Measurements from ENCODE around the gene LAMTOR5.
"Not testable (repeated sequence)": the region's sequence is repeated elsewhere in the genome, so short reads cannot be mapped to it uniquely, and the experiment has no call there.

LAMTOR5 gene

DNA sequence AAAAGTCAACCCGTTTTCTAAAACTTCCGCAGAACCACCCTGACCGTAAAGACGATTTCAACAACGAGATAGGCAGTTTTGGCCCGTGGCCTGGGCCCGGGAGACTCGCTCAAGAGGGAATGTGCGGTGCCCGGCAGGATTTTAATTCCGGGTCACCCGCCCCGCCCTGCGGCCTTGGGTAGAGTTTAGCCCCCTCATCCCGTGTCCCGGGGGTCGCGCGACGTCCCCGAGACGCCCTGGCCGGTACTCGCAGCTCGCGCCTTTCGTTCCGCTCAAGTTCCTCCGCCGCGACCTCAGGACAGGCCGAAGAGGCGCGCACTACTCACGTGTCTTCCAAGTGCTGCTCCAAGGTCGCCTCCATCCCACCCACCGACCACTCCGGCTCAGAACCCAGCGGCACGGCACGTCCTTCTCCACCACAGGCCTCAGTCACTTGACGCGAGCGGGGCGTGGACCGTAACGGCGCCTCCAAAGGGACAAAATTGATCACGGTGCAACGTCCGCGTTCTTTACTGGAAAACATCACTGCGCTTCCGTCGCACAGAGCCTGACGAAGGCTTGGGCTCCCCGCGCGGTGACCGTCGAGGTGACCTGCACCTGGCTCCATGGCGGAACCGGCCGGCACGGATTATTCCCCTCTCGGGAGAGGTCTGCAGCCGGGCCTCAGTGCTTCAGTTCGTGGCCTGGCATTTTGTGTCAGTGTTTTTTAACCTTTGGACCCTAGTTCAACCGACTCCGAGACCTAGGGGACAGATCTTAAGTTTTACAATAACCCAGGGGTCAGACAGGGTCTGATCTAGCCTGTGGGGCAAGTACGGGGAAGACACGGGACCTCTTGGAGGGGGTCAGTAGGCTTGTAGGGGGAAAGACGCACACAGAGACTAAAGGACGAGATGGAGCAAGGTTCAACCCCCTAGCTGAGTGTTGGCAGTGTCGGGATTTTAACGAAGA lies at the start of gene LAMTOR5:
Gene LAMTOR5, minus strand, starts transcription at position 435 of the 951 bp plus-strand sequence. Its CDS starts 74 bp downstream, at position 361.
- DNase-seq (ENCODE audit: low read depth in 2 of 2), result peak; percentile 81 to 85

DNA sequence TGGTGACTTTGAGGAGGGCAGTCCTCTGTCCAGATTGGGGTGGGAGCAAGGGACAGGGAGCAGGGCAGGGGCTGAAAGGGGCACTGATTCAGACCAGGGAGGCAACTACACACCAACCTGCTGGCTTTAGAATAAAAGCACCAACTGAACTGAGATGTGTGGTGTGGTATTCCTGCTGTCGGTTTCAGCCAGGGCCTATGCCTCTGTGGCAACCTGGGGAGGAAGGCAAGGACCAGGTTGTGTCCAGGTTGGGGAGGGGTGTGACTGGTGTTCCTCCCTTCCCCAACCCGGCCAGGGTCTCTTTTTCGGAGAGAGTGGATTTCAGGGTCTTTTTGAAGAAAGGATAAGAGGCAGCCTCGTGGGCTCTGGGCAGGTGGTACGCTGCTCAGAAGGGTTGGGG lies 49.7 kb upstream of the LAMTOR5 start:
- DNase-seq (ENCODE audit: low read depth in 2 of 2), result no peak

DNA sequence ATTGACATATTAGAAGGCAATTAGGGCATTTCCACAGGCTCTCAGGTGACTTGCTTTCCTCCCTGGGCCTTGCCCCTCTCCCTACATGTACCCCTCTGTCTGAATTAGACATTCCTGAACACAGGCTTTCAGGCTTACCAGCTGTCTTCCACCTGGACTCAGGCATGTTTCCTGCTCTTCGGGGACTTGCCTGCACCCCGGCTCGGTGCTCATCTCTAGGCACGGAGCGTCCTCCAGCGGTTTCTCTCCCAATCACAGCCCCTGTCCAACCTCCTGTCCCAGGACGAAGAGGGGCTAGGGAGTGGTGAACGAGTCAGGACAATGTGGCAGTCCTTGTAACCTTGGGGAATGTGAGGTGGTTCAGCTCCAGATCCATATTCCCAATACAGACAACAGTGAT lies 47.7 kb upstream of the LAMTOR5 start:
- no peak for DNase-seq (ENCODE audit: low read depth in 2 of 2)

DNA sequence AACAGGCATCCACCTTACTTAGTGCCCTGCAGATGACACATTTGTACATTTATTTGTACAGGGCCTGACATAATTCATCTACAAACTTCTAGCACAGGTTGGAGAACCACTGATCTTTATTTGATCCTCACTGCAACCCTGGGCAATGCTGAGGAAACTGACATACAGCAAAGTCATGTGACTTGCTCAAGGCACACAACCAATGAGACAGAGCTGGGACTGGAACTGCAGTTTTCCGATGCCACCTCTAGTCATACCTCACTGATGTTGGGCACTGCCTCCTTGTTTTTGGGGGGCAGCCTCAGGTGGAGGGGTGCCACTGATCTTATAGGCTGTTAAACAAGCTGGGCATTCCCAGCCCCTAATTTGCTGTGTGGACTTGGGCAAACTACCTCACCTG lies 46.8 kb upstream of the LAMTOR5 start:
- DNase-seq (ENCODE audit: low read depth in 2 of 2), result no peak

DNA sequence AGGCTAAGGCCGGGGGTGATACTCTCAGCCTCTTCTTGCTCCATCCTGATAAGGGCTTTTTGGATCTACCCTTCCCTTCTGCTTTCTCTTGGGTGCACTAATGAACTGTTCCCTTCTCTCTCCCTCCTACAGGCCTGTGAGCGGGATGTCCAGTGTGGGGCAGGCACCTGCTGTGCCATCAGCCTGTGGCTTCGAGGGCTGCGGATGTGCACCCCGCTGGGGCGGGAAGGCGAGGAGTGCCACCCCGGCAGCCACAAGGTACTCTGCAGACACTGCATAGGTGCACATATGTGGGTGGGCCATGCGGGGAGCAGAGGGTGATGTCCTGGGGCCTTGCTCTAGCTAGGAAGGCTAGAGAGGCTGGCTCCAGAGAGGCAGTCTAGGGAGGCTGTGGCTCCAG lies 46.3 kb upstream of the LAMTOR5 start:
- no peak for DNase-seq (ENCODE audit: low read depth in 2 of 2)

DNA sequence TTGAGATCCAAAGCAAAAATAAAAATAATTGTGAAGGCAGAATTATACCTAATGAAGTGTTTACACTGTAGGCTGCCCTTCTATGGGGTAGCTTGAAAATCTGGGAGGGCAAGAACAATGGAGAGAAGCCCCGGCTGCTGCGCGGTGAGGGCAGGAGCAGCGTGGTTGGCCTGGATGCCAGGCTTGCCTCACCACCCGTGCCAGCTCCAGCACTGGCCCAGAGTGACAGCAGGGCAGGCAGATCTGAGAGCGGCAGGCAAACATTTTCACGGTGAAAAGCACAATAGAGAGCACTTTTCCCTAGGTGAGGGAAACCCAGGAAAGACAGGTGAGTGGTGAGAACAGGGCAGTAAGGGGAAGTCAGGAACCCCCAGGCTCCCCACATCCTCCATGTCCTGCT lies 44.8 kb upstream of the LAMTOR5 start:
- DNase-seq (ENCODE audit: low read depth in 2 of 2), result no peak

DNA sequence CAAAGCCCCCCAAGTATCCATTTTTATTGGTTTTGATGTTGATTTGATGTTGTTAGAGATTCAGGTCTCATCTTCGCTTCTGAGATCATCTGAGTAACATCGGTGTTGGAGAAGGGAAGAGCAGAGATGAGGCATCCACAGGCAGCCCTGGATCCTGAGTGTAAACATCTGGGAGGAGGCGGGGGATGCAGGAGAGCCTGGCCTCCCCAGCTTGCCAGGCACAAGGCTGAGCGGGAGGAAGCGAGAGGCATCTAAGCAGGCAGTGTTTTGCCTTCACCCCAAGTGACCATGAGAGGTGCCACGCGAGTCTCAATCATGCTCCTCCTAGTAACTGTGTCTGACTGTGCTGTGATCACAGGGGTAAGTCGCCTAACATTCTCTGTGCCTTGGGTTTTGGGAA lies 43.4 kb upstream of the LAMTOR5 start, which contains the start of gene PROK1:
Gene PROK1, plus strand, starts transcription at position 221 of the 400 bp plus-strand sequence. Its CDS starts 68 bp downstream, at position 289.
- no peak for DNase-seq (ENCODE audit: low read depth in 2 of 2)

DNA sequence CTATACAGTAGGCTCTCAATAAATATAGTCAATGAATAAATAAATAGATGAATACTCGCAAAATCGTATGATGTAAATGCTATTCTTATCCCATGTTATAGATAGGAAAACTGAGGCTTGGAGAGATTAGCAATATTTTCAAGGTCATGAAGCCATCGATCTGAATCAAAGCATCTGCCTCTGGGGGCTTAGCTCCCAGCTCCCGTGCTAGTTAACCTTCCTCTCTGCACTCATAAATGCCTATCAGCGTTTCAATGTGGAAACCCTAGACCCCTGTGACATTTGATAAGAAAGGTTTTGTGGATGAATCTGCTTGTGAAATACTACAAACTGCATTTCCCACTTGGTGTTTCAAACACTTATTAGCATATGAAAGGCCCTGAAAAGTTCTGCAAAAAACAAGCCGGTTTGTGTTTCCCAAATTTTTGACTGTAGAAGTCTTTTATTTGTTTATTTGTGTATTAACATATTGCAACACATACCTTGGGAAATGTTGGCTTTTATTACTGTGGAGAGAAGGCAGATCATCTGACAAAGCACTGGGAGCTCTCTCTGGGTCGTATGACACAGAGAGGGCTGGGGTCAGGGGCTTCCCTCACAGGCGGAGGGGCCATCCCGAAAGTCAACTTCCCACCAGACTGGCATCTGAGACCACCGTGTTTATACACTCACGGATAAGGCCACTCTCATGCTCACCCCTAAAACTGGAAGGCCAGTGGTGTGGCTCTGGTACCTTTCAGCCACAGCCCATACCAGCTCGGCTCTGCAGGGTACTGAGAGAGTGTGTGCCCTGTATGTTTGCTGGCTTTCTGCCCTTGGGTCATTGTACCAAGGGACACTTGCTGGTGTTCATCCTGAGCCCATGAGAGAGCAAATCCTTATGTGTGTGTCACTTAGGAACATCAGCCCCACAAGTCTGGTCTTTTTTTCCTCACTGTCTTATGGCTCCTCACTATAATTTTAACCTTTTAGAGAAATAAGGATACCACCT lies 42.5 kb upstream of the LAMTOR5 start:
- DNase-seq (ENCODE audit: low read depth in 2 of 2), result no peak

DNA sequence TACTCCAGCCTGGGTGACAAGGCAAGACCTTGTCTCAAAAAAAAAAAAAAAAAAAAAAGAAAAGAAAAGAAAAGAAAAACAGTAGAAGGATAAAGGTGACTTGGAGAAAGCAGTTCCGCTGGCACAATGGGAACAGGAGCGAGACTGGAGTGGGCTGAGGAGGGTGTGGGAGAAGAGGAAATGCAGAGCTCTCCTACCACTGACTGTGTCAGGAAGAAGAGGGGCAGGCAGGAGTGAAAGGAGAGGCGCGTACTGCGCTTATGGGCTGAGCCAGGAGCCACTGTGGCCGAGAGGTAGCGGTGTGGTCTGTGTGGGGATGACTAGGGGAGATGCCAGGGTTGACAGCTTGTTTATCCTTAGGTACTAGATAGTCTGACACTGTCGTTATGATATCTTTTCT lies 37.1 kb upstream of the LAMTOR5 start:
- no peak for DNase-seq (ENCODE audit: low read depth in 2 of 2)

DNA sequence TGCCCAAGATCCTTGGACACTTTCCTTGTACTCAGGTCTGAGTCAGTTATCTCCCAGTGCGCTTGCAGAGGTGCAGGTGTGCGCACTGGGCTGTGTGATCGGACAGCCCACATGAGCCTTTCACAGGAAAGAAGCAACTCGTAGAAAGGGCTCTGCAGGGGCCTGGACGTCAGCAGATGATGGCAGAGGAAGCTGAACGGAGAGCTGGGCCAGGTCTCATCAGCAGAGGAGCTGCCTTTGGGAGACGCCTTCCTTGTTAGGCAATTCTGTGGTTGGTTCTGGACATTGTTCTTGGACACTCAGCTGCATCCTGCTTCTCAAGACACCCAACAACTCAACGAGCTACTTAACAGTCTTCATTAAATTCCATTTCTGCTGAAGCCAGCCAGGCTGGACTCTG lies 36.0 kb upstream of the LAMTOR5 start:
- no peak for DNase-seq (ENCODE audit: low read depth in 2 of 2)

DNA sequence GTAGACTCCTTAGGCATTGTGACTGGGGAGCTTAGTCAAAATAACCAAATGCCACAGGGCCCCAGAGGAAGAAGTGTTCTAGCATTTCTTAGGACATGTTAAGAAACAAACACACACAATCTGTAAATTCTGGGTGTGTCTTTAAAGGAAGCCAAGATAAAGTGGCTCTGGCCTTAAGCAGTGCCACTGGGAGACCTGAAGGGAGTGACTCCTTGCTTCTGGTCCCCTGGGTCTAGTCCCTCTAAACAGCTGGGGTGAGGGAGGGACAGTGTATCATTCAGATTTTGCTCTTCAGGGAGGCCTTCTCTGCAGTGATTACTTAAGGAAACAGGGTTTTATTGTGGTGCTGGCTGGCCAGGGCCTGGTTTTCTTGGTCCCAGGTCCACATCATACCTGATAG lies 34.4 kb upstream of the LAMTOR5 start:
- DNase-seq (ENCODE audit: low read depth in 2 of 2), result no peak

DNA sequence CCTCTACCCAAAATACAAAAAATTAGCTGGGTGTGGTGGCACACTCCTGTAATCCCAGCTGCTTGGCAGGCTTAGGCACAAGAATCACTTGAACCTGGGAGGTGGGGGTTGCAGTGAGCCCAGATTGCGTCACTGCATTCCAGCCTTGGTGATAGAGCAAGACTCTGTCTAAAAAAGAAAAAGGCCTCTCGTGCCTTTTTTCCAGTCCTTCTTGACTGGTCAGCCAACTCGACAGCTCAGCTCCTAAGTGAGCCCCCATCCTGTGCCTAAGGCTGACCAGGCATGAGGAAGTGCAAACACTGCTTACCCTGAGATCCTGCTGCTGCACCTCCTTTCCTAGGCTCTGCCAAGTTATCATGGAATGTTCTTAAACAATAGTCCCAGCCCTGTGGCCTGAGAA lies 33.4 kb upstream of the LAMTOR5 start:
- no peak for DNase-seq (ENCODE audit: low read depth in 2 of 2)

DNA sequence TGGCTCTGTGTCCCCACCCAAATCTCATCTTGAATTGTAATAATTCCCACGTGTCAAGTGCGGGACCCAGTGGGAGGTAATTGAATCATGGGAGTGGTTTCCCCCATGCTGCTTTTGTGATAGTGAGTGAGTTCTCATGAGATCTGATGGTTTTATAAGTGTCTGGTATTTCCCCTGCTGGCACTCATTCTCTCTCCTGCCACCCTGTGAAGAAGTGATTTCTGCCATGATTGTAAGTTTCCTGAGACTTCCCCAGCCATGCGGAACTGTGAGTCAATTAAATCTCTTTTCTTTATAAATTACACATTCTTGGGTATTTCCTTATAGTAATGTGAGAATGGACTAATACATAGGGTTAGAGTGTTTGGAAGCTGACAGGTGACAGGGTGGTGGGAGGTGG lies 32.4 kb upstream of the LAMTOR5 start:
- not testable (repeated sequence) for DNase-seq (ENCODE audit: low read depth in 2 of 2)

DNA sequence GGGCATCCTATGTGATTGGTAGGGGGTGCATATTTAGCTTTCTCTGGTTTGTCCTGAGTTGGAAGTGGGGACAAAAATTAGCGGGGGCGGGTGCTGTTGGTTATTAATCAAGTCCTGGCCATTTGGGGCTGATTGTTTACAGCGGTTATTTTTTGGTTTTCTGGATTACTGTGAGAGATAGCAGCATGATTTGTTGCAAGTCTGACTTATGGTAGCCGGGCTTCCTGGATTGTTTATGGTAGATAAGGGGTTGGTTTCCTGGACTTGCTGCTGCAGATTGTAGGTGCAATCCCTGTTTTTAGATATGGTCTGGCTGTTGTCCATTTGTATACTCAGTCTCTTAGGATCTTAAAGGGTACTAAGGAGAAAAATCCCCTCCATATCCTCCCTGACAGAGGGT lies 31.4 kb upstream of the LAMTOR5 start:
- no peak for DNase-seq (ENCODE audit: low read depth in 2 of 2)

DNA sequence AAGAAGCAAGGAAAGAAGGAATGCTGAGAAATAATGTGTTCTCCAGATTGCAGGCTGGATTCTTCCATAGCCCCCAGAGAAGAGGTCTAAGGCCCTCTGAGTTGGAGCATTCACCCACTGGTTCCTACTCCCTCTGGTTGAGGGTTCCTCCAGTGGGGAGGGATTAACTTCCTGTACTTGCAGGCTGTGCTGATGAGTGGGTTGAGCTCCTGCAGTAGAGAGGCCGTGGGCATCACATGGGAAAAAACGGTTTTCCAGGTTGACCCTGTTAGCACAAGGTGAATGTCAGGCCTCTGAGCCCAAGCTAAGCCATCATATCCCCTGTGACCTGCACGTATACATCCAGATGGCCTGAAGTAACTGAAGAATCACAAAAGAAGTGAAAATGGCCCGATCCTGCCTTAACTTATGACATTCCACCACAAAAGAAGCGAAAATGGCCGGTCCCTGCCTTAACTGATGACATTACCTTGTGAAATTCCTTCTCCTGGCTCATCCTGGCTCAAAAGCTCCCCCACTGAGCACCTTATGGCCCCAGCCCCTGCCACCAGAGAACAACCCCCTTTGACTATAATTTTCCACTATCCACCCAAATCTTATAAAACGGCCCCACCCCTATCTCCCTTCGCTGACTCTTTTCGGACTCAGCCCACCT lies 30.3 kb upstream of the LAMTOR5 start:
- not testable (repeated sequence) for DNase-seq (ENCODE audit: low read depth in 2 of 2)

DNA sequence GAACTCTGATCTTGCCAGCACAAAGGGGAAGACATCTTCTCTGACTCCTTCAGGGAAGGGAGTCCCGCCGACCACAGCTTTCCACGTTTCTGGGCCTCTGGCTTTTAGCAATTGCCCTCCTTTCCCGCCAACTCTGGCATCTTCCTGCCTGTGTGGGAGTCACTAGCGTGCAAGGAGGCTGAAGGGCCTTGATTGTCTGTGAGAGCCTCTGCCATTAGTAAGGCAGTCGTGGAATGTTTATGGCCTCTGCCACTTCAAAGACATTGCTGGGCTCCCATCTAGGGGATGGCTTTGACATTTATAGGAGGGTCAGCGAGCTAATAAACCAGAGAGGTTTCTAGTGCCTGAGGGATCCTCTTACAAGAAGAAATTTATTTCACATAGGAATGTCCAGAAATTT lies 29.1 kb upstream of the LAMTOR5 start:
- DNase-seq (ENCODE audit: low read depth in 2 of 2), result no peak

DNA sequence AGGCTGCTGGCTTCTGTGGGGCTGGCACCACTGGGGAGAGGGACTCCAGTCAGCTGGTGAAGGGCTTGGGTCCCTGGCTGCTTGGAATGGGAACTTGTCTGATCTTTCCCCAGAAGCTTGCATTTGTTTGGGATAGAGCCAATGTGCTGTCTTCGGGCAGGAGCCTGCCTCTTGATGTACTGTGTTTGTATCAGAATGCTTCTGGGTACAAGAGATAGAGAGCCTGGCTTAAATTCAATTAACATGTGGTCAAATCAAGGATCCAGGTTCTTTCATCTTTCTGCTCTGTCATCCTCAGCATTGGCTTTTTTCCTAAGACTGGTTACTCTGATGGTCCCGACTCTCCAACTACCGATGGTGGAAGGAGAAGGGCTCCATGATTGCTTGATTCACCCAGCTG lies 27.5 kb upstream of the LAMTOR5 start:
- no peak for DNase-seq (ENCODE audit: low read depth in 2 of 2)

DNA sequence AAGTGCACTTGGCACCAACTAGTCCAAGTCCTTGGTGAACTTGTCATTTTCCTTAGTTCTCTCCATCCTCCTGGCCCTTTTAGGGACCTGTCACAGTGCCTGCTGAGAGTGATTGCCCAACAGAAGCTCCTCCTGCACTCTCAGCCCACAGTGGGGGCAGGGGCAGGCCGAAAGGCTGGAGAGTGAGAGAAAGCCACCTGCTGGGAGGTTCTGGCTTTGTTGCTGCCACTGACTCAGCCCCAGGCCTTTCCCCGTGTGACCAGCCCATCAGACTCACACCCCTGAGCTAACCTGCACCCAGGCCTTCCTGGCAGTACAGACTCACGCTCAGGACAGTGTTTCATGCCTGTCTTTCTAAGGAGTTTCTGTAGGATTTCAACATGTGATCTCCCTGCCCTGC lies 26.3 kb upstream of the LAMTOR5 start:
- no peak for DNase-seq (ENCODE audit: low read depth in 2 of 2)

DNA sequence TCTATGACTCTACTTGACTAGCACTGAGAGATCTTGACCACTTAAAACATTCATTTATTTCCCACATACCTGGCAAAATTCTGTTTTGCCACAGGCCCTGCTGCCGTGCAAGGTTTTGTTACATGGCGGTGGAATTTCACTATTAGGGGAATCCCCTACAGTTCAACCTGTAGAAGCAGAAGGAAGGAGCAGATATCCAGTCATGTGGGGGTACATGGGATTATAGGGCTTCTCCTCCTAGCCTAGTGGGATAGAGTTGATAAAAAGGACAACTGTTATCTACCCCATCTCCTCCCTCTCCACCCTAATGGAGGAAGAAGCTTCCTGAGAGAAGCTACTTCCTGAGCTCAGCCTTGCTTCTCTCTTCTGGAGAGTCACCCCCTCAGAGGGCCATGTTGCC lies 25.7 kb upstream of the LAMTOR5 start:
- no peak for DNase-seq (ENCODE audit: low read depth in 2 of 2)

DNA sequence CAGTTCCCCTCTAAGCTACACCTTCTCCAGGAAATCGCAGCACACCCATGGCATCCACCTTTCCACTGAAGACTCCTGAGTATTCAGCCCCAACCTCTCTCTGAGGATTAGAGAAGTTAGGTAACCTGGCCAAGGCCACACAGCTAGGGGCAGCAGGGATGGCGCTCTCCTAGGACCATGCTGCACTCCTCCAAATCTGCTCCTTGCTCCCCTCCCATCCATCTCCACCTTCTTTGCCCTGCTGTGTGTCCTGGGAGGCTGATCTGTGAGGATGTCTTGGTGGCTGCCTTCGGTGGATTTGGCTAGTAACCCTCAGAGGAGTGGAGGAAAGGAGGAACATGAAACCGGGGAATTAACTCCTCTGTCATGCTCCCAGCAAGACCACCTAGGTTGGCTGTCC lies 23.4 kb upstream of the LAMTOR5 start:
- DNase-seq (ENCODE audit: low read depth in 2 of 2), result no peak

DNA sequence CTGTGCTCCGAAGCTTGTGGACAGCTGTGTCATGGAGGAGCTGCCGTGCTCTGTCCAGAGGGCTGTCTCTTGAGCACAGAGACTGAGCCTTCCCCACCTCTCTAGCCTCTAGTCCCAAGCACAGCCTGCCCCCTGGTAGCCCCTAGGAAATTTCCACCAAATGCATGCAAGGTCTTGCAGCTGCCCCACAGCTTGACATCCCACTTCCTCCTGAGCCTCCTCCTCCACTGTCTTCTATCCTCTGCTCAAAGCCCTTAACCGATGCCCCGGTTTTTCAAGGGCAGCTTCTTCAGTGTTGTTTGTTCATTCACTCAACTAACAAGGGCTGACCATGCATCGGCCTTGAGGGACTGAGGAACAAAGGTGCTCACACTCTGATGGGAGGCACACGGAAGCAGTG lies 22.9 kb upstream of the LAMTOR5 start:
- DNase-seq (ENCODE audit: low read depth in 2 of 2), result no peak

DNA sequence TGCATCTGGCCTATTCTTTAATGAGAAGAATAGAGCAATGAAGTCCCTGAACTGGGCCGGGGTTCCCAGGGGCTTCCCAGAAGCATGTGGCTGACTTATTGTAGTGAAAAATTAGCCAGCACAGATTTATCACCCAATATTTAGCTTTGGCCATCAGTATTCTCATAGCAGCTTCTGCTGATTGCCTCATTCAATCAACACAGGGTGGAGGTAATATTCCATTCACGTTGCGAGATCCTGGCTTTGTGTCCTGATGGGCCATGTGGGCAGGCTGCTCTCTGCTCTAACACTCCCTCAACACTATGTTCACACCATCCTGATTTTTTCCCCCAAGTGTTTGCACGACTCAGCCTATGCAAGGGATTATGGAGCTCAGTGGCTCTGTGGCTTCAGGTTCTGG lies 21.5 kb upstream of the LAMTOR5 start:
- no peak for DNase-seq (ENCODE audit: low read depth in 2 of 2)

All from stimulated activated CD4-positive, alpha-beta T cell treated with anti-CD3 and anti-CD28 coated beads, Interleukin-1b, Interleukin-23, amount 100 ng/mL, for 4 hours (primary cell).